Parathyroid adenoma (tissue), 2 donors: ENCODE data around the gene TRPM1.
A peak's percentile ranks its signal among the peaks of the same experiment; 100 is the strongest.

Experiments
- H2AFZ ChIP-seq: fragments of 300-600 bp; sonication (generic); one replicate; pipeline ENCODE4 v1.7.0; 2017; ENCODE audit warnings: antibody characterized with exemption, mild to moderate bottlenecking
- H3K27ac ChIP-seq: fragments of 300-600 bp; sonication (generic); one replicate; pipeline ENCODE4 v1.7.0; 2017
- H3K27me3 ChIP-seq: fragments of 300-600 bp; sonication (generic); one replicate; pipeline ENCODE4 v1.7.0; 2017; ENCODE audit warnings: low read length; ENCODE audit not compliant: control insufficient read depth, insufficient read depth
- H3K36me3 ChIP-seq: fragments of 300-600 bp; sonication (generic); one replicate; pipeline ENCODE4 v1.7.0; 2017; ENCODE audit warnings: low read length; ENCODE audit not compliant: control insufficient read depth, insufficient read depth
- H3K4me1 ChIP-seq: fragments of 300-600 bp; sonication (generic); one replicate; pipeline ENCODE4 v1.7.0; 2017; ENCODE audit warnings: control low read depth
- H3K4me2 ChIP-seq: fragments of 300-600 bp; sonication (generic); one replicate; pipeline ENCODE4 v1.7.0; 2017; ENCODE audit warnings: low read length
- H3K4me3 ChIP-seq: fragments of 300-600 bp; sonication (generic); one replicate; pipeline ENCODE4 v1.7.0; 2017; ENCODE audit warnings: low read depth, low read length
- H3K79me2 ChIP-seq: fragments of 300-600 bp; sonication (generic); one replicate; pipeline ENCODE4 v1.7.0; 2017; ENCODE audit warnings: control low read depth
- H3K9ac ChIP-seq: fragments of 300-600 bp; sonication (generic); one replicate; pipeline ENCODE4 v1.7.0; 2017; ENCODE audit warnings: mild to moderate bottlenecking
- H3K9me3 ChIP-seq: fragments of 300-600 bp; sonication (generic); one replicate; pipeline ENCODE4 v1.7.0; 2017; ENCODE audit warnings: low read length; ENCODE audit not compliant: control insufficient read depth
- CTCF ChIP-seq: fragments of 300-600 bp; sonication (generic); IDR thresholded peaks from one replicate; pipeline ENCODE4 v1.7.0; 2017; ENCODE audit warnings: antibody characterized with exemption, mild to moderate bottlenecking
- donor health status: primary hyperparathyroidism.

The TRPM1 gene

GRCh38 chr15:30963681-30964080, 137.8 kb downstream of the TRPM1 start:
- no peak overlapping the region for H3K4me2 ChIP-seq
- H3K79me2 ChIP-seq = no peaks in the 10 kb centered on the region
- H3K36me3 ChIP-seq = no peaks in the 10 kb centered on the region
- H2AFZ ChIP-seq = no peak overlapping the region
- TF ChIP-seq CTCF = no peak
- H3K9ac ChIP-seq = no peak overlapping the region
- H3K27ac ChIP-seq = no peak overlapping the region
- no peak overlapping the region for H3K4me3 ChIP-seq
- H3K9me3 ChIP-seq = no peaks in the 10 kb centered on the region
- no peaks in the 10 kb centered on the region for H3K4me1 ChIP-seq
- no peaks in the 10 kb centered on the region for H3K27me3 ChIP-seq

GRCh38 chr15:30962659-30963058, 138.9 kb downstream of the TRPM1 start:
- Histone ChIP-seq H3K4me2 (no peak overlapping the region), H3K9ac (no peak overlapping the region), H3K79me2 (no peaks in the 10 kb centered on the region), H3K36me3 (no peaks in the 10 kb centered on the region), H2AFZ (no peak overlapping the region), H3K4me3 (no peak overlapping the region), H3K9me3 (no peaks in the 10 kb centered on the region), H3K27ac (no peak overlapping the region), H3K4me1 (no peaks in the 10 kb centered on the region), H3K27me3 (no peaks in the 10 kb centered on the region)
- TF ChIP-seq CTCF = no peak

DNA sequence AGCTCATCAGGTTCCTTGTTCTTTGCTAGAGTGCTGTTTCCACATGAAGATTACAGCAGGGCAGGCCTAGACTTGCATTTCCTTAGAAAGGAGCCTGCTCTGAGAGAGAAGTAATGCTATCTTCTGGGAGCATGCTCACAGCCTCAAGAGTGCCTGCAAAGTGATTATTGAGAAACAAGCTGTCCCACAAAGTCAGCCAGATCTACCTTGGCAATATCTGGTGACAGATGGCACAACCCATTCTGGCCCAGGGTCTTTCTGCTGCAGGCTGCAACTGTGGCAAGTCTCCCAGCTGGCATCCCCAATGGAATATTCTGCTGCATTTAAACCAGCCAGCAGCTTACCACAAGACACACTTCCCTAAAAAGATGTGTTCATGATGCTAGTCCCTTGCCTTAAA, 139.4 kb downstream of the TRPM1 start:
- H3K27me3 ChIP-seq = no peaks in the 10 kb centered on the region
- H3K4me2 ChIP-seq = no peak overlapping the region
- no peak for TF ChIP-seq CTCF
- H3K9me3 ChIP-seq = no peaks in the 10 kb centered on the region
- no peak overlapping the region for H3K9ac ChIP-seq
- no peaks in the 10 kb centered on the region for H3K36me3 ChIP-seq
- no peaks in the 10 kb centered on the region for H3K79me2 ChIP-seq
- no peak overlapping the region for H3K27ac ChIP-seq
- H2AFZ ChIP-seq = no peak overlapping the region
- H3K4me1 ChIP-seq = no peaks in the 10 kb centered on the region
- no peak overlapping the region for H3K4me3 ChIP-seq

- H2AFZ ChIP-seq = no peak overlapping the region
- no peaks in the 10 kb centered on the region for H3K4me1 ChIP-seq
- no peak overlapping the region for H3K4me2 ChIP-seq
- no peaks in the 10 kb centered on the region for H3K79me2 ChIP-seq
- TF ChIP-seq CTCF = no peak
- no peak overlapping the region for H3K9ac ChIP-seq
- H3K27me3 ChIP-seq = no peaks in the 10 kb centered on the region
- H3K27ac ChIP-seq = no peak overlapping the region
- H3K9me3 ChIP-seq = no peaks in the 10 kb centered on the region
- no peak overlapping the region for H3K4me3 ChIP-seq
- H3K36me3 ChIP-seq = no peaks in the 10 kb centered on the region
Measured at GRCh38 chr15:30958219-30958618, 143.3 kb downstream of the TRPM1 start.

GRCh38 chr15:30956216-30957124, 145.1 kb downstream of the TRPM1 start:
- Histone ChIP-seq H3K4me2 (peak overlapping the region; percentile 31), H3K4me3 (no peak overlapping the region), H3K4me1 (no peaks in the 10 kb centered on the region), H2AFZ (no peak overlapping the region), H3K27ac (no peak overlapping the region), H3K27me3 (no peaks in the 10 kb centered on the region), H3K36me3 (no peaks in the 10 kb centered on the region), H3K9me3 (no peaks in the 10 kb centered on the region), H3K79me2 (no peaks in the 10 kb centered on the region), H3K9ac (no peak overlapping the region)
- no peak for TF ChIP-seq CTCF
